Measurements from ENCODE around the gene COX7A2. TPM values are rescaled to one million over a fixed set of nuclear protein-coding genes. Genes with fewer than 3 reads are reported as not detected.

COX7A2 gene
- polyA plus RNA-seq, 1 donor (not counting 4 experiments of a cell fraction or from before 2014, with no cell fraction given): 474 TPM

DNA sequence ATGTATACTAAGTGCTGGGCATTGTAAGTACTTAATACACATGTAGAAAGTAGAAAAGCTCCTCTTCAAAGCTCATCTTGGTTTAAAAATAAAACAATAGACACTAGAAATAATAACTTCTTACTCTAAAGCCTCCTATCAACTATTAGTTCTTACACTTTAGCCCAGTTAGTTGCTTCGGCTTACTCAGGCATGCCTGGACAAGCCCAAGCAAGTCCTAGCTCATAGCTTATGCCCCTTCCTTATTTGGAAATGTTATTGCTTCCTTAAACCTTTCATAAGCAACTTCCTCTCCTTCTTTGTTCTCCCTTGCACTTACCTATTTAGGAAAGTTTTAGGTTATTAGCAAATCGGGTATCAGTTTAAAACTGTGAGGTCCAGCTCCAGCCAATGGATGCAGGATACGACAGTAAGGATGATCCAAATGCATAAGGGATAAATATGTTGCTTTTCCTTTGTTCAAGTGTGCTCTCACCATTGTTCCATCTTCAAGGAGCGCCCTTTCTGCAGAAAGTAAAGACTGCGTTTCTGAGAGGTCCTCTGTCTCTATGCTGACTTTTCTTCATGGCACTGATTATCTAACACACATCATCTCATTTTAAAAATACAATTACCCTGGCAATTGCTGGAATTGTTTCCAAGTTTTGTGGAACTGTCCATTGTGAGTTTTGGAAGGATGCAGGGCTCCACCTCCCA is 28.7 kb upstream of the COX7A2 start:
- peak overlapping the region; percentile 30 for H3K4me2 ChIP-seq (ENCODE audit: control insufficient read depth, extremely low read depth, insufficient read depth, low read depth, low read length)
- no peak for DNase-seq (ENCODE audit: low read depth, low spot score)
- peak; percentile 34 for FAIRE-seq

DNA sequence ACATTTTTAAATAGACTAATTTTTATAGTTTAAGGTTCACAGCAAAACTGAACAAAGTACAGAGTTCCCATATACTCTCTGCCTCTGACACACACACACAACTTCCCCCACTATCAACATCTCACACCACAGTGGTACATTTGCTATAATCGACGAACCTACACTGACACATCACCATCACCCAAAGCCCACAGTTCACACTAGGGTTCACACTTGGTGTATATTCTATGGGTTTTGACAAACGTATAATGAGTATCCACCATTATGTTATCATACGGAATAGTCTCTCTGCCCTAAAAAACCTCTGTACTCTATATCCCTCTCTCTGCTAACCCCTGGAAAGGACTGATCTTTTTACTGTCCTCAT is 25.4 kb upstream of the COX7A2 start:
- Histone ChIP-seq H3K9me3 (ENCODE audit: control insufficient read depth, low read depth, low read length) (peaks cover 7% of the 10 kb centered on the region), H3K4me2 (ENCODE audit: control insufficient read depth, extremely low read depth, insufficient read depth, low read depth, low read length) (no peak overlapping the region), H3K27me3 (ENCODE audit: control insufficient read depth, extremely low read depth, insufficient read depth, low read length) (no peaks in the 10 kb centered on the region), H3K27ac (ENCODE audit: control insufficient read depth, insufficient read depth, low read length) (no peak overlapping the region), H2AFZ (ENCODE audit: control insufficient read depth, low read length) (no peak overlapping the region), H3K9me1 (ENCODE audit: control insufficient read depth, extremely low read depth, insufficient read depth, low read length) (no peaks in the 10 kb centered on the region), H3K79me2 (ENCODE audit: control insufficient read depth, insufficient read depth, low read length) (peaks cover 61% of the 10 kb centered on the region), H3K9ac (ENCODE audit: control insufficient read depth, extremely low read depth, insufficient read depth, low read length) (no peak overlapping the region), H3K4me3 (ENCODE audit: control insufficient read depth in 2 of 3, extremely low read depth in 1 of 3, insufficient read depth in 2 of 3, low read depth in 1 of 3, low read length in 3 of 3) (no peak overlapping the region), H4K20me1 (ENCODE audit: control insufficient read depth, extremely low read depth, insufficient read depth, low read length) (no peaks in the 10 kb centered on the region), H3K36me3 (ENCODE audit: control insufficient read depth in 2 of 2, extremely low read depth in 1 of 2, insufficient read depth in 2 of 2, low read length in 2 of 2) (peaks cover 3 to 14% of the 10 kb centered on the region in 2 experiments), H3K4me1 (ENCODE audit: control insufficient read depth, extremely low read depth, insufficient read depth, low read length) (peaks cover 10% of the 10 kb centered on the region)
- no peak for TF ChIP-seq EZH2 (IDR thresholded peaks at IDR 0.05; ENCODE audit: low read length)
- TF ChIP-seq, protein P1, sequence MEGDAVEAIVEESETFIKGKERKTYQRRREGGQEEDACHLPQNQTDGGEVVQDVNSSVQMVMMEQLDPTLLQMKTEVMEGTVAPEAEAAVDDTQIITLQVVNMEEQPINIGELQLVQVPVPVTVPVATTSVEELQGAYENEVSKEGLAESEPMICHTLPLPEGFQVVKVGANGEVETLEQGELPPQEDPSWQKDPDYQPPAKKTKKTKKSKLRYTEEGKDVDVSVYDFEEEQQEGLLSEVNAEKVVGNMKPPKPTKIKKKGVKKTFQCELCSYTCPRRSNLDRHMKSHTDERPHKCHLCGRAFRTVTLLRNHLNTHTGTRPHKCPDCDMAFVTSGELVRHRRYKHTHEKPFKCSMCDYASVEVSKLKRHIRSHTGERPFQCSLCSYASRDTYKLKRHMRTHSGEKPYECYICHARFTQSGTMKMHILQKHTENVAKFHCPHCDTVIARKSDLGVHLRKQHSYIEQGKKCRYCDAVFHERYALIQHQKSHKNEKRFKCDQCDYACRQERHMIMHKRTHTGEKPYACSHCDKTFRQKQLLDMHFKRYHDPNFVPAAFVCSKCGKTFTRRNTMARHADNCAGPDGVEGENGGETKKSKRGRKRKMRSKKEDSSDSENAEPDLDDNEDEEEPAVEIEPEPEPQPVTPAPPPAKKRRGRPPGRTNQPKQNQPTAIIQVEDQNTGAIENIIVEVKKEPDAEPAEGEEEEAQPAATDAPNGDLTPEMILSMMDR (optimal IDR thresholded peaks at IDR 0.05 in 1 of 3, IDR thresholded peaks at IDR 0.05 in 1 of 3, conservative IDR thresholded peaks at IDR 0.05 in 1 of 3; ENCODE audit: extremely low read depth in 1 of 3, insufficient read depth in 2 of 3, low read length in 3 of 3): no peak
- DNase-seq (ENCODE audit: low read depth, low spot score): no peak
- no peak for FAIRE-seq
- dilution Hi-C loops (cut with MboI; ENCODE audit: extremely low pct_ligation_motif_present, low sequenced_read_pairs): no loop called here

More for the DNA sequence above, 28.7 kb upstream of the COX7A2 start:
- H3K9ac ChIP-seq (ENCODE audit: control insufficient read depth, extremely low read depth, insufficient read depth, low read length): no peak overlapping the region
- no peaks in the 10 kb centered on the region for H3K27me3 ChIP-seq (ENCODE audit: control insufficient read depth, extremely low read depth, insufficient read depth, low read length)
- peak overlapping the region in 1 of 3 experiments; percentile 6 for H3K4me3 ChIP-seq (ENCODE audit: control insufficient read depth in 2 of 3, extremely low read depth in 1 of 3, insufficient read depth in 2 of 3, low read depth in 1 of 3, low read length in 3 of 3)
- peaks cover 73% of the 10 kb centered on the region for H3K79me2 ChIP-seq (ENCODE audit: control insufficient read depth, insufficient read depth, low read length)
- peaks cover 7% of the 10 kb centered on the region for H3K9me3 ChIP-seq (ENCODE audit: control insufficient read depth, low read depth, low read length)
- peaks cover 18% of the 10 kb centered on the region for H3K4me1 ChIP-seq (ENCODE audit: control insufficient read depth, extremely low read depth, insufficient read depth, low read length)
- H3K27ac ChIP-seq (ENCODE audit: control insufficient read depth, insufficient read depth, low read length): no peak overlapping the region
- no peaks in the 10 kb centered on the region for H3K9me1 ChIP-seq (ENCODE audit: control insufficient read depth, extremely low read depth, insufficient read depth, low read length)
- no peak overlapping the region for H2AFZ ChIP-seq (ENCODE audit: control insufficient read depth, low read length)
- peaks cover 3 to 14% of the 10 kb centered on the region in 2 experiments for H3K36me3 ChIP-seq (ENCODE audit: control insufficient read depth in 2 of 2, extremely low read depth in 1 of 2, insufficient read depth in 2 of 2, low read length in 2 of 2)
- no peak for TF ChIP-seq EZH2 (IDR thresholded peaks at IDR 0.05; ENCODE audit: low read length)
- TF ChIP-seq, protein P1 (optimal IDR thresholded peaks at IDR 0.05 in 1 of 3, IDR thresholded peaks at IDR 0.05 in 1 of 3, conservative IDR thresholded peaks at IDR 0.05 in 1 of 3; ENCODE audit: extremely low read depth in 1 of 3, insufficient read depth in 2 of 3, low read length in 3 of 3): no peak
- dilution Hi-C loops (cut with MboI; ENCODE audit: extremely low pct_ligation_motif_present, low sequenced_read_pairs): no loop called here
- no peaks in the 10 kb centered on the region for H4K20me1 ChIP-seq (ENCODE audit: control insufficient read depth, extremely low read depth, insufficient read depth, low read length)

Data from keratinocyte (primary cell).